Esophagus mucosa (tissue), 1 donor: ENCODE results near the gene TPO. TPM values are rescaled to one million over a fixed set of nuclear protein-coding genes. Genes with fewer than 3 reads are reported as not detected.
"Not testable (repeated sequence)": the region's sequence is repeated elsewhere in the genome, so short reads cannot be mapped to it uniquely, and the experiment has no call there.

Experiments
- ATAC-seq: fragments of 200-7000 bp; cut with Tn5 transposase; one replicate; pipeline ENCODE4 v1.9.1; 2020
- total RNA-seq: library from RNA; stranded (reverse); gene quantifications from one replicate; pipeline ENCODE4 v1.2.4, GENCODE V29; 2023
- donor health status: DM: yes; HTN: yes; CAD: no.

The TPO gene
- 1.2 TPM for total RNA-seq

DNA sequence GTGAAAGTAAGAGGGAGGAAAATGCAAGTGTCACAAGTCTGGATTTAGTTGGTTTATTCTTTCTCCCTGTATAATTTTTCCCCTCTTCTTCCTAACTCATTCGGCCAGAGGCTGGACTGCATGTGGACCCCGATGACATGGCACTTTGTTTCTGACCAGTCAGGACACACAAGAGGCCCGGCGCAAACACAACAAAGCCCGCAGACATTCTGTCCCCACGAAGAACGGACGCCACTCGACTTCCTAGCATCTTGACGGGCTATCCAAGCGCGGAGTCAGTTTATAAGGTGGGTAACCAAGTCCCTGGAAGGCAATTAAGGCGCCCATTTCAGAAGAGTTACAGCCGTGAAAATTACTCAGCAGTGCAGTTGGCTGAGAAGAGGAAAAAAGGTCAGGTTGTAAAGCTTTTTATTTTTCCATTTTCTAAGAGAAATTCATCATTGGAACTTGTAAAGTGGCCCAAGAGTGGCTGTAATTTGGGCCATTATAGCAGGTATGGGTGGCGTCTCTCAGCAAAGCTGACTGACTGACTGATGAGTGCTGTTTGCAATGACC, at the start of gene TPO:
Gene TPO, plus strand, starts transcription at position 308 of the 555 bp plus-strand sequence. CDS start 946 bp downstream, outside the sequence.
- no peak for ATAC-seq

DNA sequence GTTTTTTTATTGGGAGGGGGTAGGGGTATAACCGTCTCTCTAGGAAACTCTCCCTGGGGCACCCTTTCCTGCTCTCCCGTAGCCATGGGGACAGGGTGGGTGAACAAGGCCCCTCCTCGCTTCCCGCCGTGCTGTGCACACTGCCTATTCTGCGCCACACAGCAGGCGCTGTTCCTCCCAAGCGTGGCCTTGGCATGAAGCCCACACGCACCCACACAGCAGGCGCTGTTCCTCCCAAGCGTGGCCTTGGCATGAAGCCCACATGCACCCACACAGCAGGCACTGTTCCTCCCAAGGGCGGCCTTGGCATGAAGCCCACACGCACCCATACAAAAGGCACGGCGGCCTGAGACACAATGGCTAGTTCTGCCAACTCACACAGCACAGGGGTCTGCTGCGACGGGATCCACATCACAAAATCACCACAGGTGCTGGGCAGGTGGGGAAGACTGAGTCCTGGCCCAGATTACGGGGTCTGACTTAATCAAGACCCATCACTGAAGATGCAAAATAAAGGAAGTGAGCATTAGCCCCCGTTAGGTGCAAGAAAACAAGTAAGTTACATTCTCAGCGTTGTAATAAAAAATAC, 46.6 kb upstream of the TPO start:
- peak; percentile 58 for ATAC-seq

- no peak for ATAC-seq
Observed at GRCh38 chr2:1367601-1368000, 45.7 kb upstream of the TPO start.

DNA sequence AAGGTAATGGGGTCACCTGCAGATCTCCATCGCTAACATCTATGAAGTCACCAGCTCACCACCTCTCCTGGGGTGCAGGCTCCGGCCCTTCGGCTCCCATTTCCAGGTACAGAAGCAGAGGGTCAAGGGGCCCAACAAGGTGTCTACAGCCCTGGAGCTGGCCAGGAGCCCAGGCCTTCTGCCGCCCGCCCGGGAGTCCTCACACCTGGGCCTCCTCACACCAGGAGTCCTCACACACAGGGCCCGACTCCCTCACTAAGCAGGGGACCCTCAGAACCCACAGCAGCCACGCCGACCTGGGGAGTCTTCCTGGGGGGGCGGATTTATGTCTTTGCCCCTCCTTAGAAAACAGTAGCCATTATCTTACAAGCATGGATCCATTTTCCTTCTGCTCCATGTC, 43.4 kb upstream of the TPO start:
- ATAC-seq = no peak

GRCh38 chr2:1370461-1370860, 42.8 kb upstream of the TPO start:
- no peak for ATAC-seq

DNA sequence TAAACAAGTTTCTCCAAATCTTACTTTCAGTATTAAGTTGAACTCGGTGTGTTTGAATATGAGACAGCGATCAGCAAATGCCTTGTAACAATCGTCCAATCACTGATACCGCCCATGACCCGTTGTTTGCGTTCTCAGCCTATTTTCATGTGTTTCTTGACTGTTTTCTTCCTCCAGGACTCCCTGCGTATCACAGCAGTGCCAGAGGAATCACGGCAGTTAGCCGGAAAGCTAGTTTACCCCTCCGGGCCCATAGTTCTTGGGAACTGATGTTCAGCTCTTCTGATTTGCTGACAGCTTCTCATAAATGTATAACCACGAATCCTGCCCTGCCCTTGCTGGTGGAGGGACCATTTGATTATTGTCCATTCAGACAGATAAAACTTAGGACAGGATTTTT, 42.2 kb upstream of the TPO start:
- no peak for ATAC-seq

GRCh38 chr2:1373830-1374229, 39.4 kb upstream of the TPO start:
- no peak for ATAC-seq

GRCh38 chr2:1374287-1374686, 39.0 kb upstream of the TPO start:
- ATAC-seq = no peak

DNA sequence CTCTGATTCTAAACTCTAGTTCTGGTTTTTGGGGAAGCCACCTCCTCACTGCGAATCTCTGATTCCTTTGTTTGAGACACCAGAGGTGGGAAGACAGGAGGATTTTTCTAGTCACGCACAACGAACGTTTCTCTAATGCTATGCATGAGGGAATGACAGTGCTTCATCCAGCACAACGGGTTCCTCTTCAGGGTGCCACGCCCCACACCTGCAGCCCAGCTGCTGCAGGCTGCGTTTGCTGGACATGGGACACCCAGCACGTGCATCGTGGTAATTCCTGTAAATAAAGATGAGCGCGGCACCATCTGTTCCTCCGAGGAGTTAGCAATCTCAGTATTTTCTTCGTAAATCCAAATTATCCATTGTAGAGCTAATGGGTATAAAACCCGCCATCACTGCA, 37.5 kb upstream of the TPO start:
- ATAC-seq = no peak

DNA sequence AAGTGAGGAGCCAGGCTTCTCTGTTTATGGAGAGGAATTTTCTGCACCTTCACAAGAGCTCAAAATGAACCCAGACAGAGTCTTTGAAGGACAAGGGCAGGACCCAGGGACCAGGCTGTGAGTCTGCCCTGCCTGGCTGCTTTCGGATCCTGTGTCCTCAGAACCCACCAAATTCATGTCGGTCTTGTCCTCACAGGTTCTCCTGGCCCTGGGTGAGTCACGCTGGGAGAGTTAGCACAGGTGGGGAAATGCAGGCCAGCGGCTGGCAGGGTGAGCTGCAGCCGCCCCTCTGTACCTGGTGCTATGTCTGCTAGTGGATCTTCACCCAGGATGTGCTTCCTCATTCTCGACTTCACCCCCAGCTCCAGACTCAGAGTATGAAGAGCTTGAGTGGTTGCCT, 35.8 kb upstream of the TPO start:
- peak; percentile 82 for ATAC-seq

DNA sequence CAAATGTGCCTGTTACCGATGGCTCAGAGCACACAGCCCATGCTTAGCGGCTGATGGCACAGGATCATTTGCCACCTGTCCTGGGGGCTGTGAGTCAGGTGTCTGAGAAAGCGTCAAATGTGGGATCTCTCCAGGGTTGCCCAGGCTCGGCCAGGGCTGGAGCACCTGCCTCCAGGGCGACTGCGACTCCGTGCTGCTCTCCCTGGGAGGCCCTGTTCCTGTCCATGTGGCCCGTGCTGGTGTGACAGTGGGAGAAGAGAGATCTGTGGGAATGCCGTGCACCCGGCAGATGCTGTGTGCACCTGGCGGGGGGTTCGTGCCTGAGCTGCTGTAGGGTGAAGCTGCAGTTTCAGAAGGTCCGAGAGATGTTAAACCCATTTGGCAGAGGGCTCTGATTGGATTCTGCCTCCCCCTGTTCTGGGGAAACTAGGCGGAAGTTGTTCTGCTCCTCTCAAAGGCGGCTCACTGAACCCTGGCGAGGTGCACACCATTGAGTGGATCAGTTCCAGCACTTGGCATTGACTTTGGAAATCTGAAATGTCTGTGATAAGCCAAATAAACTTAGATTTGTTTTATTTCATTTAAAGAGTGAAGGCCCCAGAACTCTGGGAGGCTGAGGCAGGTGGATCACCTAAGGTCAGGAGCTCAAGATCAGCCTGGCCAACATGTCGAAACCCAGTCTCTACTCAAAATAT, 34.7 kb upstream of the TPO start:
- ATAC-seq = no peak

DNA sequence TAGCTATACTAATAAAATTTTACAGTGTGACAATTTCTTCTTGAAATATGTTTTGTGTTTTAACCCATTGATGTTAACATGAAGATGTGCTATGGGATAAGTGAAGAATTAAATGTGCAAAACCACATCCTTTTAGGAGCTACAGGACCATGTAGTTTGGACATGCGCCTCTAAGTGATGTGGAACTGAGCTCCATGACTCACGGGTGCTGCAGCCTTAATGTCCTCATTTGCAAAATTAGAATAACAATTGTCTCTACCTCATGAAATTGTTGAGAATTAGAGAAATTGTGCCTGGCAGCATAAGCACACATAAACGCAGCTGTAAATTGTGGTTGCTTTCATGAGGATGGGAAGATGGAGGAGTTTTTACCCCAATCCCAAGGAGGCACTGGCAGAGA, 31.6 kb upstream of the TPO start:
- no peak for ATAC-seq

GRCh38 chr2:1387954-1388725, 25.1 kb upstream of the TPO start:
- ATAC-seq = not testable (repeated sequence)

DNA sequence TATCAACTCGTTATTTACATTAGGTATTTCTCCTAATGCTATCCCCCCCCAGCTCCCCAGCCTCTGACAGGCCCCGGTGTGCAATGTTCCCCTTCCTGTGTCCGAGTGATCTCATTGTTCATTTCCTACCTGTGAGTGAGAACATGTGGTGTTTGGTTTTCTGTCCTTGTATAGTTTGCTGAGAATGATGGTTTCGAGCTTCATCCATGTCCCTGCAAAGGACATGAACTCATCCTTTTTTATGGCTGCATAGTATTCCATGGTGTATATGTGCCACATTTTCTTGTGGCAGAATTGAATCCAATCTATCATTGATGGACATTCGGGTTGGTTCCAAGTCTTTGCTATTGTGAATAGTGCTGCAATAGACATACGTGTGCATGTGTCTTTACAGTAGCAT, 23.1 kb upstream of the TPO start:
- not testable (repeated sequence) for ATAC-seq

GRCh38 chr2:1393321-1393720, 19.9 kb upstream of the TPO start:
- no peak for ATAC-seq

DNA sequence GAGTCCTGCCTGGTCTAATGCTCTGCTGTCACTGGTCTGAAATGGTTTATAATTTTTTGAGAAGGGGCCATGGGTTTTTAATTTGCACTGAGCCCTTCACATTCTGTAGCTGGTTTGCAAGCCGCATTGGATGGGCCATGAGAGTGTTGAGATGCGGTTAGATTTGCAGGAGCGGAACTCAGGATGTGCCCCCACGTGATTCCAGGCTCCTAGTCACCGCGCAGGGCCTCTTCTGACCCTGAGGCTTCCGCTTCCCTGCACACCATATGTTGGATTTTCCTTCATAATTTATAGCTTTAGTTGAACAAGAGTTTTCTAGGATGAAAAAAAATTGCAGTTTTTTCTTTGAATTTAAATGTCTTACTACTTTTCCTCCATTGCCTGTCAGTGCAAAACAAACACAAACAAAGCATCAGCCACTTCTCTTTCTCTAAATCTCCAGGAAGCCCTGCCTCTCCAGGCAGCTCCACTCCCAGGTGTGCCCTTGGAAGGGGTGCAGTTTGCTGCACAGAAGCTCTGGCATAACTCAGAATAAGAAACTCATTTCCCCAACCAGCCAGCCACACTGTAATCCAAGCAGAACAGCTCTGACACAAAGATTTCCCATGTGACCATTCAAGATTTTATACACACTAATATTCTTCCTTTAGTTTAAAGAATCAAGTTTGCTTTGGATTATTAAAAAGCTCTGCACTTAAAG, 18.4 kb upstream of the TPO start:
- ATAC-seq = peak; percentile 75

GRCh38 chr2:1397350-1397749, 15.9 kb upstream of the TPO start:
- no peak for ATAC-seq

DNA sequence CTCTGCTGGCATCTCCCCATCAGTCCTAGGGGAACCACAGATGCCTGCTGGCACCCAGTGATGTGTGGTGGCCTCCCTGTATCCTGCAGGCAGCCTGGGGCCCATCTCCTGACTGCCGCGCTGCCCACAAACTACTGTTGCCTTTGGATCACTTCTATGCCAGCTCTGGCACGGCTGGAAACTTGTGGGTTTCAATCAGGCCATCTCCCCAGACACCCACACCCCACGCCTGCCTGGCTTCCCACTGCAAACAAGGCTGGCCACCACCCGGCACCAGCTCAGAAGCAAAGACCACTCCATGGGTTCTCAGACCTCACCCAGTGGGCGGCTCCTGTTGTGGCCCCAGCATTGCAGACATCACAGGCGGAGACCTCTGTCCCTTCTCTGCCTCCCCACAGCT, 15.1 kb upstream of the TPO start:
- ATAC-seq = no peak

- no peak for ATAC-seq
Observed at GRCh38 chr2:1400943-1401735, 12.1 kb upstream of the TPO start.

DNA sequence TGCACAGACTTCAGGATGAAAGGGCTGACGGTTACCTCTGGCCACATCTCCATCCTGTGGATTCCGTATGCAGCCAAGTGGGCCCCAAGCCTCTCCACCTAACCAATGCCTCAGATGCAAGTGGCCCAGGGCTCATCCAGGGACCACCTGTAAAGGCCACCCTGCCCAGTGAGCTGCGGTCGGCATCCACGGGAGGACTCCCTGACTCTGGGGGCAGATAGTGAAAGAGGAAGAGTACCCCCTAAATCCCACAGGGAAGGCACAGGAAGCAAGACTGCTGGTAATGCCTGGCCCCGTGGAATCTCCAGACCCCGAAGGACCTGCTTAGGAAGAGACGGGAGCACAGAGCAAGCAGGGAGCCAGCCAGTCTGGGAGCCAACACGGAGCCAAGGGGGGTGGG, 11.2 kb upstream of the TPO start:
- ATAC-seq = no peak

DNA sequence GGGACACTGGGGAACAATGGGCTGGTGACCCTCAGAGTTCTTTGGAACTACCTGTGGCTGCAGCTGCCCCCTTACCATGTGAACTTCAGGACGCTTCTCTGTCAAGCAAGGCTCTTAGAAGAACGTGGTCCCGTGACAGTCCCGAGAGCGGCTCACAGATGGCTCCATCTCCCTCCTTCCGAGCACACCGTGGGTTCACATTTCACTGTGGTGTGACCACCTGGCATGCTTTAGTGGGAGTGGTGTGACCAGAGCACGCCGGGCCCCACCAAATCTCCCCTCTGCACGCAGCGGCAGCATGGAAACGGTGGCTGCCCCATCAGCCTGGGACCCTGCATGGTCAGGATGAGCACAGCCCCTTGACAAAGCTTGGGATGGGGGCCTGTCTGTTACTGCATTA, 9.7 kb upstream of the TPO start:
- no peak for ATAC-seq

- no peak for ATAC-seq
Observed at GRCh38 chr2:1405124-1405523, 8.1 kb upstream of the TPO start.
